ENCODE data around the gene ALDH1L1. TPM values are rescaled to one million over a fixed set of nuclear protein-coding genes. Genes with fewer than 3 reads are reported as not detected.

Gene ALDH1L1
- total and polyA plus RNA-seq, 2 of the 8 experiments (the other 6 are each of a cell fraction or from before 2014, with no cell fraction given), result 0.98 to 1.6 TPM

DNA sequence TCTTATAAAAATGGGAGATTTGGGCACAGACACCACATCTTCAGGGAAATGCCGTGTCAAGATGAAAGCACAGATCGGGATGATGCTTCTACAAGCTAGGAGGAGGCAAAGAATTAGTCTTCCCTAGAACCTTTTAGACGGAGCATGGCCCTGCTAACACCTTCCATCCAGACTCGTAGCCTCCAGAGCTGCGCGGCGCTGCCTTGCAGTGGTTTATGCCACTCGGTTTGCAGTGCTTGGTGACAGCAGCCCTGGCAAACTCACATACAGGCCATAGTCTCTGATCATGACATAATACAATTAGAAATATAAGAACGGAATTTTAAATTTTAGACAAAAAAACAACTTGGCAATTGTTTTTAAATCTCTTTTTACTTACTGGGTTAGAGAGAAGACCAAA is 59.3 kb downstream of the ALDH1L1 start:
- Histone ChIP-seq H3K23ac (ENCODE audit: insufficient read length) (no peak overlapping the region), H3K23me2 (ENCODE audit: low read depth, low read length) (no peaks in the 10 kb centered on the region), H2AK5ac (ENCODE audit: low read depth, low read length) (no peak overlapping the region), H2BK5ac (ENCODE audit: low read depth, low read length) (no peak overlapping the region), H3K4me1 (replicated peaks in 1 of 4; ENCODE audit: control insufficient read depth in 3 of 4, insufficient read depth in 4 of 4, low read length in 3 of 4) (peaks cover 0 to 9% (median 6%) of the 10 kb centered on the region in 4 experiments; a peak in 5 of 7 replicates), H4K5ac (ENCODE audit: insufficient read length, low read depth, low read length) (no peak overlapping the region), H4K8ac (ENCODE audit: extremely low read depth, insufficient read depth, low read length) (no peak overlapping the region), H3K9me3 (ENCODE audit: insufficient read depth in 2 of 2, low read depth in 1 of 2, low read length in 1 of 2) (no peaks in the 10 kb centered on the region; a peak in 1 of 4 replicates), H3K14ac (ENCODE audit: insufficient read length) (no peak overlapping the region), H3K56ac (replicated peaks; ENCODE audit: insufficient read length, low read depth, low read length) (no peak overlapping the region), H3K36me3 (ENCODE audit: control insufficient read depth in 2 of 4, insufficient read depth in 4 of 4, low read length in 3 of 4) (no peaks in the 10 kb centered on the region), H2BK15ac (ENCODE audit: low read length) (no peak overlapping the region), H3K4me2 (ENCODE audit: insufficient read depth in 1 of 2, low read depth in 2 of 2, low read length in 2 of 2) (no peak overlapping the region), H3K4me3 (ENCODE audit: extremely low read depth in 1 of 4, insufficient read depth in 2 of 4, low read depth in 3 of 4, low read length in 4 of 4) (no peak overlapping the region), H3K9ac (replicated peaks in 1 of 4; ENCODE audit: extremely low read depth in 1 of 4, low read depth in 3 of 4, low read length in 3 of 4) (no peak overlapping the region), H3K79me2 (ENCODE audit: control insufficient read depth in 1 of 2, insufficient read depth in 2 of 2, low read length in 2 of 2) (no peaks in the 10 kb centered on the region), H4K20me1 (replicated peaks in 1 of 2; ENCODE audit: control insufficient read depth in 1 of 2, insufficient read depth in 2 of 2, low read length in 2 of 2) (no peaks in the 10 kb centered on the region), H3K18ac (ENCODE audit: extremely low read depth, low read length) (no peak overlapping the region), H2BK20ac (ENCODE audit: low read length) (no peak overlapping the region), H4K91ac (replicated peaks; ENCODE audit: insufficient read length, low read length) (peak overlapping the region; percentile 25), H2BK12ac (ENCODE audit: low read depth, low read length) (no peak overlapping the region), H3K27me3 (replicated peaks in 1 of 4; ENCODE audit: control insufficient read depth in 3 of 4, extremely low read depth in 1 of 4, insufficient read depth in 3 of 4, low read length in 3 of 4) (no peaks in the 10 kb centered on the region), H3K79me1 (ENCODE audit: low read depth, low read length) (no peaks in the 10 kb centered on the region; the same call in 1 of the 2 replicates), H3K27ac (ENCODE audit: low read depth, low read length) (no peak overlapping the region), H3K4ac (replicated peaks; ENCODE audit: insufficient read length, low read depth, low read length) (no peak overlapping the region), H2AFZ (ENCODE audit: low read length) (no peak overlapping the region), H2BK120ac (replicated peaks; ENCODE audit: low read depth, low read length) (no peak overlapping the region)
- ChIA-PET CTCF (ENCODE audit: partially characterized antibody) (interaction anchor here (0.8 to 4.8 kb wide), 3 partner anchors 9 to 18 kb away, joined by 3 to 36 read pairs (median 3); no protein-coding TSS in a partner anchor), POLR2A (ENCODE audit: partially characterized antibody) (interaction anchor here (0.8 kb wide), 1 partner anchor 14 kb away, joined by 3 read pairs; no protein-coding TSS in a partner anchor)
- no peak for FAIRE-seq
- DNase-seq (ENCODE audit: low read depth in 1 of 2, low spot score in 2 of 2), result peak in 1 of 2 experiments; percentile 11
- 94% methylated on average over 9 of the region's 9 CpGs; no CpG with 5 or more reads in 1 of the 2 experiments for WGBS, 2 experiments (ENCODE audit: extremely low coverage in 1 of 2, insufficient coverage in 1 of 2, insufficient read length in 1 of 2, insufficient replicate concordance in 2 of 2, low coverage in 1 of 2, low lambda C conversion rate in 2 of 2, missing lambda C conversion rate in 1 of 2)
- TF ChIP-seq SAP30 (IDR thresholded peaks at IDR 0.05; ENCODE audit: insufficient read depth, insufficient replicate concordance, low read length) (no peak), MAFK (IDR thresholded peaks at IDR 0.05; ENCODE audit: low read depth, low read length) (no peak), TCF12 (IDR thresholded peaks at IDR 0.05; ENCODE audit: low read depth, low read length) (no peak), CTBP2 (IDR thresholded peaks at IDR 0.05; ENCODE audit: borderline replicate concordance, insufficient read depth, insufficient read length, low read length) (no peak), PHF8 (conservative IDR thresholded peaks at IDR 0.05; ENCODE audit: low read depth, low read length) (no peak), CHD2 (IDR thresholded peaks at IDR 0.05; ENCODE audit: low read length) (no peak), GTF2F1 (IDR thresholded peaks at IDR 0.05; ENCODE audit: borderline replicate concordance, low read depth, low read length) (no peak), CBX8 (IDR thresholded peaks at IDR 0.05; ENCODE audit: borderline replicate concordance, low read depth, low read length) (no peak), CBX5 (IDR thresholded peaks at IDR 0.05; ENCODE audit: low read depth, low read length) (no peak), SUZ12 (IDR thresholded peaks at IDR 0.05; ENCODE audit: low read length) (no peak)
- TF ChIP-seq, protein P1, sequence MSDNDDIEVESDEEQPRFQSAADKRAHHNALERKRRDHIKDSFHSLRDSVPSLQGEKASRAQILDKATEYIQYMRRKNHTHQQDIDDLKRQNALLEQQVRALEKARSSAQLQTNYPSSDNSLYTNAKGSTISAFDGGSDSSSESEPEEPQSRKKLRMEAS (IDR thresholded peaks at IDR 0.05), result no peak
- TF ChIP-seq, protein P2, sequence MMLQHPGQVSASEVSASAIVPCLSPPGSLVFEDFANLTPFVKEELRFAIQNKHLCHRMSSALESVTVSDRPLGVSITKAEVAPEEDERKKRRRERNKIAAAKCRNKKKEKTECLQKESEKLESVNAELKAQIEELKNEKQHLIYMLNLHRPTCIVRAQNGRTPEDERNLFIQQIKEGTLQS (IDR thresholded peaks at IDR 0.05; ENCODE audit: insufficient read depth, low read depth, low read length), result no peak
